ENCODE results near the gene CPSF7.
"Not testable (repeated sequence)": the region's sequence is repeated elsewhere in the genome, so short reads cannot be mapped to it uniquely, and the experiment has no call there.

CPSF7 gene

GRCh38 chr11:61383859-61384258 is 45.9 kb downstream of the CPSF7 start:
- DNase-seq (ENCODE audit: low spot score): not testable (repeated sequence)

- no peak for DNase-seq (ENCODE audit: low spot score)
Observed at GRCh38 chr11:61380884-61381283, 48.9 kb downstream of the CPSF7 start.

GRCh38 chr11:61378713-61379313 is 51.0 kb downstream of the CPSF7 start:
- no peak for DNase-seq (ENCODE audit: low spot score)

- no peak for DNase-seq (ENCODE audit: low spot score)
Observed at GRCh38 chr11:61377461-61378160, 52.2 kb downstream of the CPSF7 start.

GRCh38 chr11:61375761-61376108 is 54.0 kb downstream of the CPSF7 start:
- no peak for DNase-seq (ENCODE audit: low spot score)

GRCh38 chr11:61372659-61373420 is 56.9 kb downstream of the CPSF7 start:
- no peak for DNase-seq (ENCODE audit: low spot score)

GRCh38 chr11:61370349-61371005 is 59.3 kb downstream of the CPSF7 start:
- no peak for DNase-seq (ENCODE audit: low spot score)

GRCh38 chr11:61369372-61370348 is 60.1 kb downstream of the CPSF7 start:
- no peak for DNase-seq (ENCODE audit: low spot score)

- no peak for DNase-seq (ENCODE audit: low spot score)
Observed at GRCh38 chr11:61368646-61369045, 61.1 kb downstream of the CPSF7 start.

GRCh38 chr11:61367406-61367805 is 62.4 kb downstream of the CPSF7 start:
- peak; percentile 80 for DNase-seq (ENCODE audit: low spot score)

- no peak for DNase-seq (ENCODE audit: low spot score)
Observed at GRCh38 chr11:61364012-61364675, 65.6 kb downstream of the CPSF7 start.

- DNase-seq (ENCODE audit: low spot score): peak; percentile 48
Observed at GRCh38 chr11:61362542-61362875, 67.3 kb downstream of the CPSF7 start.

GRCh38 chr11:61361741-61362541 is 67.8 kb downstream of the CPSF7 start, which contains the start of the genes CYB561A3 and TMEM138:
CYB561A3 (minus strand) TSS chr11:61361882; CDS start chr11:61356713, 5,169 bp downstream.
TMEM138 (plus strand) TSS chr11:61362374; CDS start chr11:61364391, 2,017 bp downstream.
- DNase-seq (ENCODE audit: low spot score): peak; percentile 90

GRCh38 chr11:61361237-61361740 is 68.5 kb downstream of the CPSF7 start:
- DNase-seq (ENCODE audit: low spot score): no peak

- DNase-seq (ENCODE audit: low spot score): no peak
Observed at GRCh38 chr11:61359516-61359915, 70.3 kb downstream of the CPSF7 start.

- DNase-seq (ENCODE audit: low spot score): no peak
Observed at GRCh38 chr11:61358566-61358965, 71.2 kb downstream of the CPSF7 start.

- DNase-seq (ENCODE audit: low spot score): no peak
Observed at GRCh38 chr11:61357894-61358239, 71.9 kb downstream of the CPSF7 start.

GRCh38 chr11:61357233-61357893 is 72.4 kb downstream of the CPSF7 start:
- no peak for DNase-seq (ENCODE audit: low spot score)

- no peak for DNase-seq (ENCODE audit: low spot score)
Observed at GRCh38 chr11:61356706-61357105, 73.1 kb downstream of the CPSF7 start.

All from hematopoietic multipotent progenitor cell treated with erythropoietin and hydrocortisone succinate and interleukin-3 and kit ligand, for 15 days (in vitro differentiated cells).